H1 (cell line): Measurements from ENCODE around the gene PACC1. TPM values are rescaled to one million over a fixed set of nuclear protein-coding genes. Genes with fewer than 3 reads are reported as not detected.
A peak's percentile ranks its signal among the peaks of the same experiment; 100 is the strongest.

Source experiments
- CTCF ChIA-PET: fragments of 300-600 bp; sonication (Branson Sonifier 250); formaldehyde crosslinking; loops from one replicate; lab custom pipeline; 2021; ENCODE audit not compliant: partially characterized antibody; lab: Charles Lee
- POLR2A ChIA-PET: fragments of 300-600 bp; sonication (Branson Sonifier 250); formaldehyde crosslinking; loops from one replicate; lab custom pipeline; 2021; ENCODE audit warnings: inconsistent platforms; ENCODE audit not compliant: partially characterized antibody; lab: Charles Lee
- DNase-seq, 2 experiments: peaks; one replicate each; pipeline versions ENCODE4 v3.0.0 to v3.0.0-alpha.2; 2010 to 2022; ENCODE audit warnings: low spot score in 2 of 2, low read depth in 1 of 2, mixed read lengths in 1 of 2
- FAIRE-seq: peaks from 2 replicates; lab custom pipeline; 2011; peaks lifted over from hg19 to GRCh38; lab: Jason Lieb, UNC
- H2AFZ ChIP-seq: 2 replicates; pipeline ENCODE4 v1.8.1; 2012; ENCODE audit warnings: low read length, inconsistent platforms
- H2AK5ac ChIP-seq: 2 replicates; pipeline ENCODE4 v1.6.1; 2013; ENCODE audit warnings: low read depth, low read length
- H2BK120ac ChIP-seq: replicated peaks from 2 replicates; pipeline ENCODE3; 2013; ENCODE audit warnings: low read depth, low read length, inconsistent platforms
- H2BK12ac ChIP-seq: 2 replicates; pipeline ENCODE4 v1.6.1; 2013; ENCODE audit warnings: low read depth, low read length
- H2BK15ac ChIP-seq: 2 replicates; pipeline ENCODE4 v1.6.1; 2013; ENCODE audit warnings: low read length
- H2BK20ac ChIP-seq: 2 replicates; pipeline ENCODE4 v1.6.1; 2013; ENCODE audit warnings: low read length
- H2BK5ac ChIP-seq: 2 replicates; pipeline ENCODE4 v1.6.1; 2013; ENCODE audit warnings: low read depth, low read length
- H3K14ac ChIP-seq: 2 replicates; pipeline ENCODE4 v1.6.1; 2013; ENCODE audit warnings: inconsistent platforms; ENCODE audit not compliant: insufficient read length
- H3K18ac ChIP-seq: 2 replicates; pipeline ENCODE4 v1.6.1; 2013; ENCODE audit warnings: low read length; ENCODE audit errors: extremely low read depth
- H3K23ac ChIP-seq: 2 replicates; pipeline ENCODE4 v1.6.1; 2013; ENCODE audit warnings: inconsistent platforms; ENCODE audit not compliant: insufficient read length
- H3K23me2 ChIP-seq: 2 replicates; pipeline ENCODE4 v1.6.1; 2013; ENCODE audit warnings: low read depth, low read length
- H3K27ac ChIP-seq: 2 replicates; pipeline ENCODE4 v1.6.1; 2011; ENCODE audit warnings: low read depth, low read length, inconsistent platforms
- H3K27me3 ChIP-seq, 4 experiments: replicated peaks in 1 of 4; 1 replicate in 1 of 4; 2 replicates in 3 of 4; pipeline versions ENCODE4 v1.6.1 to v1.8.1; 2011 to 2013; ENCODE audit warnings: low read length in 3 of 4, mild to moderate bottlenecking in 3 of 4, inconsistent platforms in 2 of 4, mixed read lengths in 2 of 4, moderate library complexity in 1 of 4; ENCODE audit not compliant: control insufficient read depth in 3 of 4, insufficient read depth in 3 of 4; ENCODE audit errors: extremely low read depth in 1 of 4
- H3K36me3 ChIP-seq, 4 experiments: 2 replicates each; pipeline versions ENCODE4 v1.6.1 to v1.8.1; 2011 to 2013; ENCODE audit warnings: mild to moderate bottlenecking in 4 of 4, low read length in 3 of 4, moderate library complexity in 2 of 4, control low read depth in 1 of 4, inconsistent platforms in 1 of 4; ENCODE audit not compliant: insufficient read depth in 4 of 4, control insufficient read depth in 2 of 4
- H3K4ac ChIP-seq: replicated peaks from 2 replicates; pipeline ENCODE3; 2013; ENCODE audit warnings: low read length, low read depth, mixed read lengths, inconsistent platforms; ENCODE audit not compliant: insufficient read length
- H3K4me1 ChIP-seq, 4 experiments: replicated peaks in 1 of 4; 1 replicate in 1 of 4; 2 replicates in 3 of 4; pipeline versions ENCODE4 v1.6.1 to v1.8.1; 2011 to 2013; ENCODE audit warnings: low read length in 3 of 4, inconsistent platforms in 2 of 4, mixed read lengths in 1 of 4; ENCODE audit not compliant: insufficient read depth in 4 of 4, control insufficient read depth in 3 of 4
- H3K4me2 ChIP-seq, 2 experiments: 2 replicates each; pipeline versions ENCODE4 v1.6.1 to v1.8.1; 2011 to 2013; ENCODE audit warnings: low read depth in 2 of 2, low read length in 2 of 2, control low read depth in 1 of 2, inconsistent platforms in 1 of 2, mild to moderate bottlenecking in 1 of 2; ENCODE audit not compliant: insufficient read depth in 1 of 2
- H3K4me3 ChIP-seq, 4 experiments: fragments of 200-600, 300-600 bp in 1 of 4; sonication (generic), shearing (Covaris generic), sonication (Bioruptor Twin) in 1 of 4; 2 replicates each; pipeline versions ENCODE4 v1.5.1 to v1.8.1; 2011 to 2016; ENCODE audit warnings: low read length in 4 of 4, low read depth in 3 of 4, control low read depth in 2 of 4, inconsistent platforms in 2 of 4, mild to moderate bottlenecking in 2 of 4, mixed read lengths in 1 of 4, moderate library complexity in 1 of 4; ENCODE audit not compliant: insufficient read depth in 2 of 4; ENCODE audit errors: extremely low read depth in 1 of 4
- H3K56ac ChIP-seq: replicated peaks from 2 replicates; pipeline ENCODE3; 2013; ENCODE audit warnings: low read depth, mild to moderate bottlenecking, mixed read lengths, low read length, inconsistent platforms; ENCODE audit not compliant: insufficient read length
- H3K79me1 ChIP-seq: 2 replicates; pipeline ENCODE4 v1.6.1; 2013; ENCODE audit warnings: low read depth, low read length, control low read depth
- H3K79me2 ChIP-seq, 2 experiments: 2 replicates each; pipeline versions ENCODE4 v1.6.1 to v1.8.1; 2012 to 2013; ENCODE audit warnings: low read length in 2 of 2, mild to moderate bottlenecking in 2 of 2, inconsistent platforms in 1 of 2; ENCODE audit not compliant: insufficient read depth in 2 of 2, control insufficient read depth in 1 of 2
- H3K9ac ChIP-seq, 4 experiments: replicated peaks in 1 of 4; 1 replicate in 1 of 4; 2 replicates in 3 of 4; pipeline versions ENCODE4 v1.6.1 to v1.8.1; 2011 to 2013; ENCODE audit warnings: low read depth in 3 of 4, low read length in 3 of 4, control low read depth in 2 of 4, mild to moderate bottlenecking in 2 of 4, moderate library complexity in 2 of 4, inconsistent platforms in 1 of 4; ENCODE audit errors: extremely low read depth in 1 of 4
- H3K9me3 ChIP-seq, 2 experiments: 2 replicates each; pipeline versions ENCODE4 v1.6.1 to v1.8.1; 2012 to 2013; ENCODE audit warnings: mild to moderate bottlenecking in 2 of 2, moderate library complexity in 2 of 2, control low read depth in 1 of 2, inconsistent platforms in 1 of 2, low read depth in 1 of 2, low read length in 1 of 2, mixed read lengths in 1 of 2; ENCODE audit not compliant: insufficient read depth in 2 of 2
- H4K20me1 ChIP-seq, 2 experiments: replicated peaks in 1 of 2; 2 replicates each; pipeline versions ENCODE3 to v1.8.1; 2011 to 2013; ENCODE audit warnings: inconsistent platforms in 2 of 2, low read length in 2 of 2, mild to moderate bottlenecking in 1 of 2; ENCODE audit not compliant: insufficient read depth in 2 of 2, control insufficient read depth in 1 of 2
- H4K5ac ChIP-seq: 2 replicates; pipeline ENCODE4 v1.6.1; 2013; ENCODE audit warnings: low read length, low read depth, mixed read lengths, inconsistent platforms; ENCODE audit not compliant: insufficient read length
- H4K8ac ChIP-seq: 2 replicates; pipeline ENCODE4 v1.8.0; 2013; ENCODE audit warnings: mild to moderate bottlenecking, moderate library complexity, low read length, inconsistent platforms; ENCODE audit not compliant: insufficient read depth; ENCODE audit errors: extremely low read depth
- H4K91ac ChIP-seq: replicated peaks from 2 replicates; pipeline ENCODE3; 2013; ENCODE audit warnings: low read length, mixed read lengths, inconsistent platforms; ENCODE audit not compliant: insufficient read length
- CHD1 ChIP-seq: IDR thresholded peaks from 2 replicates; pipeline ENCODE4 v1.6.1; 2012; ENCODE audit warnings: low read depth, low read length, improper control_type of control experiment
- GABPA ChIP-seq: IDR thresholded peaks from 2 replicates; pipeline ENCODE4 v1.6.1; 2011; ENCODE audit warnings: mild to moderate bottlenecking, low read length, moderate library complexity, borderline replicate concordance; ENCODE audit not compliant: insufficient read depth
- ZNF274 ChIP-seq: IDR thresholded peaks from 2 replicates; pipeline ENCODE4 v1.7.0; 2012; ENCODE audit warnings: low read length, borderline replicate concordance; ENCODE audit errors: extremely low read depth
- WGBS, 2 experiments: shearing (Covaris generic) in 1 of 2; methylation state at CpG; one replicate each; pipeline versions ENCODE4 v1.1.6 to v1.1.7; 2013 to 2015; ENCODE audit warnings: low lambda C conversion rate in 2 of 2, mixed read lengths in 2 of 2, inconsistent platforms in 1 of 2, low coverage in 1 of 2, missing lambda C conversion rate in 1 of 2; ENCODE audit not compliant: insufficient replicate concordance in 2 of 2, insufficient coverage in 1 of 2, insufficient read length in 1 of 2; ENCODE audit errors: extremely low coverage in 1 of 2, missing lambda C conversion rate in 1 of 2; 5-methylcytosine and 5-hydroxymethylcytosine counted together
- polyA plus RNA-seq, 7 experiments: library from polyadenylated mRNA; depleted of rRNA in 3 of 7; stranded (reverse) in 5 of 7; unstranded in 2 of 7; fragments of >200 nt in 5 of 7; fragments of 200-250 nt in 2 of 7; gene quantifications; 1 replicate in 5 of 7; 2 replicates in 1 of 7; 4 replicates in 1 of 7; pipeline versions ENCODE4 v1.2.1 to v1.2.3, GENCODE V29; 2011 to 2013; ENCODE audit warnings: missing spikeins in 2 of 7, mixed read lengths in 2 of 7
- total RNA-seq: library from RNA; stranded (reverse); fragmentation: NEBNext Ultra II Directional; extraction: Animal tissue kit (Norgen Biotek cat#: 25700); gene quantifications from 2 replicates; pipeline ENCODE4 v1.2.1, GENCODE V29; 2021

The PACC1 gene
- total and polyA plus RNA-seq, 2 of the 8 experiments (the other 6 are each of a cell fraction or from before 2014, with no cell fraction given) = 18.8 to 23.5 TPM

- Histone ChIP-seq H4K91ac (no peak overlapping the region), H2BK12ac (no peak overlapping the region), H2AK5ac (no peak overlapping the region), H3K36me3 (no peaks in the 10 kb centered on the region), H3K18ac (no peak overlapping the region), H3K9me3 (no peaks in the 10 kb centered on the region), H2AFZ (peak overlapping the region; percentile 45; the same call in 1 of the 2 replicates), H3K4me2 (peak overlapping the region; percentile 60 to 85), H3K79me1 (no peaks in the 10 kb centered on the region; the same call in 1 of the 2 replicates), H3K27me3 (no peaks in the 10 kb centered on the region; a peak in 2 of 7 replicates), H3K23me2 (peaks cover 2% of the 10 kb centered on the region; the same call in 1 of the 2 replicates), H2BK20ac (no peak overlapping the region), H3K56ac (no peak overlapping the region), H3K27ac (no peak overlapping the region), H3K4me1 (peaks cover 3 to 5% (median 3%) of the 10 kb centered on the region in 4 experiments; a peak in 3 of 7 replicates), H3K79me2 (no peaks in the 10 kb centered on the region; a peak in 1 of 4 replicates), H3K4ac (no peak overlapping the region), H4K8ac (no peak overlapping the region), H4K5ac (no peak overlapping the region), H4K20me1 (no peaks in the 10 kb centered on the region), H3K23ac (no peak overlapping the region), H3K14ac (no peak overlapping the region), H2BK15ac (no peak overlapping the region), H3K9ac (no peak overlapping the region), H2BK5ac (no peak overlapping the region)
- WGBS, 2 experiments = 54% methylated on average over 5 of the region's 5 CpGs; no CpG with 5 or more reads in 1 of the 2 experiments
- ChIA-PET CTCF (interaction anchor here (1.6 to 1.9 kb wide), 2 partner anchors 18 to 25 kb away, joined by 4 to 11 read pairs; no protein-coding TSS in a partner anchor), POLR2A (interaction anchor here (1.1 kb wide), 1 partner anchor 177 kb away, joined by 3 read pairs; no protein-coding TSS in a partner anchor)
- FAIRE-seq (no peak), DNase-seq (no peak)
- no peak for TF ChIP-seq CHD1
- TF ChIP-seq GABPA = no peak
- TF ChIP-seq ZNF274 = no peak
- TF ChIP-seq, all 59 proteins: peak for 0
- H3K4me3 ChIP-seq = peak overlapping the region; percentile 51 to 75 (median 55)
- no peak overlapping the region for H2BK120ac ChIP-seq
Observed at GRCh38 chr1:212432272-212432660, 17.6 kb upstream of the PACC1 start.
